ENCODE results near the gene CNTFR.

GRCh38 chr9:34599546-34599945, 10.0 kb upstream of the CNTFR start:
- TF ChIP-seq CTCF (IDR thresholded peaks at IDR 0.05; ENCODE audit: low read depth, low read length, missing input control) (no peak), REST (IDR thresholded peaks at IDR 0.05) (no peak), SP1 (IDR thresholded peaks at IDR 0.05) (no peak), GABPA (IDR thresholded peaks at IDR 0.05 in 1 of 2, conservative IDR thresholded peaks at IDR 0.05 in 1 of 2) (no peak), YY1 (IDR thresholded peaks at IDR 0.05) (no peak), TAF1 (conservative IDR thresholded peaks at IDR 0.05) (no peak), ZBTB33 (IDR thresholded peaks at IDR 0.05) (no peak), HNF4A (conservative IDR thresholded peaks at IDR 0.05) (no peak), JUND (IDR thresholded peaks at IDR 0.05) (no peak), RXRA (IDR thresholded peaks at IDR 0.05) (no peak), RAD21 (IDR thresholded peaks at IDR 0.05) (no peak)
- TF ChIP-seq, protein P1, sequence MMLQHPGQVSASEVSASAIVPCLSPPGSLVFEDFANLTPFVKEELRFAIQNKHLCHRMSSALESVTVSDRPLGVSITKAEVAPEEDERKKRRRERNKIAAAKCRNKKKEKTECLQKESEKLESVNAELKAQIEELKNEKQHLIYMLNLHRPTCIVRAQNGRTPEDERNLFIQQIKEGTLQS (IDR thresholded peaks at IDR 0.05): no peak
- TF ChIP-seq, protein P2, sequence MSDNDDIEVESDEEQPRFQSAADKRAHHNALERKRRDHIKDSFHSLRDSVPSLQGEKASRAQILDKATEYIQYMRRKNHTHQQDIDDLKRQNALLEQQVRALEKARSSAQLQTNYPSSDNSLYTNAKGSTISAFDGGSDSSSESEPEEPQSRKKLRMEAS (IDR thresholded peaks at IDR 0.05): no peak

All from liver (tissue), 3 donors.